Stimulated activated CD4-positive, alpha-beta T cell treated with anti-CD3 and anti-CD28 coated beads, Interleukin-15, amount 100 ng/mL, for 48 hours (primary cell): ENCODE results near the gene FXYD1.
"Not testable (repeated sequence)": the region's sequence is repeated elsewhere in the genome, so short reads cannot be mapped to it uniquely, and the experiment has no call there.

Experiments
- DNase-seq, 2 donors: peaks; one replicate each; pipeline ENCODE4 v3.0.0-alpha.2; 2020; ENCODE audit warnings: low read depth in 2 of 2

FXYD1 gene

GRCh38 chr19:35125270-35125717 lies 13.3 kb upstream of the FXYD1 start:
- DNase-seq, result no peak

GRCh38 chr19:35125749-35126623 lies 12.6 kb upstream of the FXYD1 start:
- DNase-seq, result no peak

GRCh38 chr19:35126624-35126959 lies 12.0 kb upstream of the FXYD1 start:
- DNase-seq, result no peak

- no peak for DNase-seq
These were observed 10.8 kb upstream of the FXYD1 start for GRCh38 chr19:35127871-35128270.

- no peak for DNase-seq
These were observed 10.1 kb upstream of the FXYD1 start for GRCh38 chr19:35128398-35129057.

- DNase-seq, result not testable (repeated sequence)
These were observed 8.8 kb upstream of the FXYD1 start for GRCh38 chr19:35129724-35130274.

- no peak for DNase-seq
These were observed 7.6 kb upstream of the FXYD1 start for GRCh38 chr19:35130761-35131720.

GRCh38 chr19:35132254-35132653 lies 6.4 kb upstream of the FXYD1 start:
- DNase-seq, result no peak

- no peak for DNase-seq
These were observed 4.8 kb upstream of the FXYD1 start for GRCh38 chr19:35133826-35134225.

GRCh38 chr19:35134601-35135242 lies 3.9 kb upstream of the FXYD1 start, which contains the start of gene LGI4:
TSS of gene LGI4 (minus strand) at chr19:35135059. CDS start at chr19:35134680, 379 bp downstream.
- no peak for DNase-seq

GRCh38 chr19:35135389-35135909 lies 3.2 kb upstream of the FXYD1 start:
- DNase-seq, result peak in 1 of 2 donors; percentile 66

GRCh38 chr19:35136231-35136630 lies 2.4 kb upstream of the FXYD1 start:
- DNase-seq, result no peak

- no peak for DNase-seq
These were observed 1.5 kb upstream of the FXYD1 start for GRCh38 chr19:35136977-35137702.

- DNase-seq, result no peak
These were observed 1.8 kb downstream of the FXYD1 start for GRCh38 chr19:35140207-35140961.

- peak; percentile 95 to 98 for DNase-seq
These were observed 2.6 kb downstream of the FXYD1 start for GRCh38 chr19:35140962-35141836.

- no peak for DNase-seq
These were observed 3.4 kb downstream of the FXYD1 start for GRCh38 chr19:35141837-35142605.

GRCh38 chr19:35142606-35143230 lies 4.1 kb downstream of the FXYD1 start:
- DNase-seq, result peak in 1 of 2 donors; percentile 51
